Right hindlimb (tissue), 1 donor: Measurements from ENCODE around the gene PC.
A peak's percentile ranks its signal among the peaks of the same experiment; 100 is the strongest.

ENCODE experiments used
- DNase-seq: peaks from one replicate; pipeline ENCODE4 v3.0.0-alpha.2; 2018

Gene PC

DNA sequence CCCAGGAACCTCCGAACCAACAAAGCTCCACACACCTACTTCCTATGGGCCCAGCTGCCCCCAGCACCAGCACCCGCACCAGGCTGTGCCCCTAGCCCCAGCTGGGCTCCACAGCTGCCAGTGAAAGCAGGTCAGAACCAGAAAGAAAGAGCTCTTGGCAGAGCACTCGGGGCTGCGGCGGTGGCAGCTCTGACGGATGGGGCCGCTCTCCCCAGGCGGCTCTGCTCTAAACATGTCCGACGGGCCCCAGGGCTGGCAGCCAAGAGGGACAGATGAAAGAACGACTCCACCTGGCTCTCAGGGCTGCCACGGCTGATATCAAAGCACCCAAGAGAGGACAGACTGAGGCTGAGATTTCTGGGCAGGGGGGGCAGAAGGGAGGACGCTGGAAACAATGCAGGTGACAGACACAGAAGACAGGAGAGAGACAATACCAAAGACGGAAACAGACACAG lies 75.6 kb downstream of the PC start:
- DNase-seq = no peak

- no peak for DNase-seq
These were observed 76.2 kb downstream of the PC start for GRCh38 chr11:66881927-66882452.

DNA sequence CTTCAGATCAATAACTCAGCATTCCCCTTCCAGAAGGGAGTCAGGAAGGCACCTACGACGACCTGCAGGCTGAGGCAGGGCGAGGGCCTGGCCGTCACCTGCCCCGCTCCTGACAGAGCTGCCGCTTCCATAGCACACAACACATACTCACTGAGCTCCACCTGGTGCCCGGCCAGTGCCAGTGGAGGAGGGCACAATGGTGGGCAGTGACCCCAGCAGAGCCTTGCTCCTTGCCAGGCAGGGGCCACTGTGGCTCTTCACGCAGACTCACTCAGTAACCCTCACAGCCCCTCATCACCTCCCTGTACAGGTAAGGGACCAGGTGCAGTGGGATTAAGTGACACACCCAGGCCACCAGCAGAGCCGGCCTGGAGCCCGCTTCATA lies 76.7 kb downstream of the PC start:
- no peak for DNase-seq

DNA sequence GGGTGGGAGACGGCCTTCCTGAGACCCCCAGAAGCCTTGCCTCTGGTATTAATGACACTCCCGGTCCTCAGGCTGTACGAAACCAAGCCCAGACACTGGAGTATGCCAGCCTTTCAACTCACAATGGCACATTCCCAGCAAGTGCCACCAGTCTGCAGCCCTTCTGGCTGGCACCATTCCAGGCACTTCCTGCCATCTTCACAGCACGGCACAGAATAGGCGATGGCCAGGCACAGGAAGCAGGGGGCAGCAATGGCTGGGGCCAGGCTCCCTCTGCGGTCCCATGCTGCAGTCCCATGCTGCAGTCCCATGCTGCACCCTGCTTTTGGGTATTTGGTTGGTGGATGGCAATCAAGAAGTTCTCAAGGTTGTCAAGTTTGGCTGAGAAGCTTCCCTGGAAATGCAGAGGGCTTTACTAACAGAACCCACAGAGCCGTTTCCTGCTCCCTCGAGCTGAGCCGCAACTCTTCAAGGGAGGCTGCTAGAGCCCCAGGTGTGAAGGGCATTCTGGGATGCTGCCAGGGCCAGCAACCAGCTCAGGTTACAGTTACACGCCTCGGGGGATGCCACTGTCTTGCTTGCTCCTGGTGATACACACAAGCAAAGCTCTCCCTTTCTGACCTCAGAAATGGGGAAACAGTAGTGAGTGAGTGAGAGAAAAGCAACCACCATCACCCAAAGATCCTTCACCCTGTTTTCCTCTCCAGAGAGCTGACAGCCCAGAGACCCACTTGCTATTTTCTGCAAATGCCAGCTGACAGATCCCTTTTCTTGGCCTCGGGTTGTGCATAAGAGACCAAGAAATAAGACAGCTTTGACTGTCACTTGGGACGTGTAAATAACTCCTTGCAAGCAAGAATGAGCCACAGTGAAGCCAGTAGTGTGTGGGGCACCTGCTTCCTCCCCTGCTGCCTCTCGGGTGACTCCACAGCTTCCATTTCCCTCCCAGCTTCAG lies 77.4 kb downstream of the PC start:
- no peak for DNase-seq

DNA sequence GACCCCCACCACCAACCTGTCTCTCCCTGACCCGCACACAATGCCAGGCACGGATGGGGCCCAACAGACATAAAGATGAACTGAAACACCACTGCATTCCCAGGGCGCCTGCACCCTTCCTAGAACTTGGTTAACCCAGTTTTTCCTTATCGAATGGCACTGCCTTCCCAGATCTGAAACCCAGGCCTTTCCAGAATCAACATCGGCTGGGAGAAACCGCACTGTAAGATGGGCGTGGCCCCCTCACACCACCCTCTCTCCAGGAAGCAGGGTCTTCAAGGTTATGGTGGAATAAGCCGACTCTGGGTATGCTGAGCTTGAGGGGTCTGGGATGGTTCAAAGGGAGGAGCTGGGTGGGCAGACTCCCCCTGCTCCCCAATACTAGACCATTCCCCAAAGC lies 78.2 kb downstream of the PC start:
- no peak for DNase-seq

GRCh38 chr11:66879583-66879982 lies 78.6 kb downstream of the PC start:
- DNase-seq = no peak

DNA sequence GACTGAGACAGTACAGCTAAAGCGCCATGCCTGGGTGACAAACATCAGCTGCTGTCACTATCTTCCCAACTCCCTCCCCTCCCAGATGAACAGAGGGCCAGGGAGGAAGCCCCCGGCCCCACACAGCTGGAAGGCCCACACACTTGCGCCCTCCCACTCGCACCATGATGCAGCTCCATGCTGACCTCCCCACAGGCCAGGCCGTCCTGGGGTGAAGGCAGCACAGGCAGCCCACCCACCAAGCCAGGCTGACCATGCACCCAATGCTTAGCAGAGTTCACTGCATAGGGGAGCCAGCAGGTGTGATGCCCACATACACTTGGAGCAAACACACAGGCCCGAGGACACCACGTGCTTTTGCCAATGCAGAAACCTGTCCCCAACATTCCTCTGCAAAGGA lies 79.2 kb downstream of the PC start:
- no peak for DNase-seq

DNA sequence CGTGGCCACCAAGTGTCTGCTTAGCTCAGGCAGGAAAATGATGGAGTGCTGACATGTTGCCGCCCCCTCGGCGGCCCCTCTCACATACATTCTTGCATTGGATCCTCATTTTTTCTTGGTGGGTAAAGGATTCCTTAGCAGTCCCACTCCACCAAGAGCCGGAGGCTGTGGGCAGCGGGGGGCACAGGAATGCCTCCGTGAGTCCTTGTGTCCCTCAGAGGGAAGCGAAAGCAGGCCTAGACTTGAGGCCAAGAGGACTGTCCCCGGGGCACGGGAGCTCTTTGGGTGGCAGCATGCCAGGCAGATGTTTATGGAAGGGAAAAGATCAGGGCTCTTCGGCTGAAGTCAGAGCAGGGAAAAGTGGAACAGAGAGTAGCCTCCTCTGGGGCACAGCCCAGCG lies 79.7 kb downstream of the PC start:
- DNase-seq = no peak

GRCh38 chr11:66877588-66878385 lies 80.4 kb downstream of the PC start:
- DNase-seq = no peak

- DNase-seq = no peak
These were observed 82.8 kb downstream of the PC start for GRCh38 chr11:66875378-66875777.

DNA sequence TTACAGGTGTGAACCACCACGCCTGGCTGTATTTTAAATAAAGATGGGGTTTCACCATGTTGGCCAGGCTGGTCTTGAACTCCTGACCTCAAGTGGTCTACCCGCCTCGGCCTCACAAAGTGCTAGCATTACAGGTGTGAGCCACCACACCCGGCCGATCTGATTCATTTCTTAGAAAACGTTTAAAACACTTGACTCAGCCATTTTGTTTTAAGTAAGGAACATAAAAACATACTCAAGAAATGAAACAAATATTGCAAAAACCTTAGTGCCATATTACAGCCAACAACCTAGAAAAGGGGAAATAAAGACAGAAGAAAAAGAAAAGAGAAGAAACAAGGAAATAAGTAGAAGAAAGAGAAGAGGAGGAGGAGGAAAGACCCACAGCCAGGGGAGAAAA lies 84.0 kb downstream of the PC start:
- no peak for DNase-seq

DNA sequence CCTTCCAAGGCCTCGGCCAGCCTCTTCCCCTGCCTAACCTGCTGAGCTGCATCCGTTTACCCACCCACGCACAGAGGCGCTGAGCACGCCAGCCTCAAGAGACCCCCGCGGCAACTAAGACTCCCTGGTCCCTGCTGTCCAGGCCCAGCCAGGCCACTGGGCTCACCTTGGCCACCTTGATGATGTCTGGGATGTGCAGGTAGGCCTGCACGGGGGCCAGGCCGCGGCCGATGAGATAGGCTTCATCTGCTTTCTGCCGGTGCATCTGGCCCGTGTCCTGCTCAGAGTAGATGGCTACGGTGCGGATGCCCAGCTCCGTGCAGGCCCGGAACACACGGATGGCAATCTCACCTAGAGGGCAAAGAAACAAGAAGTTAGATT lies 86.7 kb downstream of the PC start:
- DNase-seq = no peak

- DNase-seq = peak; percentile 22
These were observed 87.3 kb downstream of the PC start for GRCh38 chr11:66870616-66871520.

DNA sequence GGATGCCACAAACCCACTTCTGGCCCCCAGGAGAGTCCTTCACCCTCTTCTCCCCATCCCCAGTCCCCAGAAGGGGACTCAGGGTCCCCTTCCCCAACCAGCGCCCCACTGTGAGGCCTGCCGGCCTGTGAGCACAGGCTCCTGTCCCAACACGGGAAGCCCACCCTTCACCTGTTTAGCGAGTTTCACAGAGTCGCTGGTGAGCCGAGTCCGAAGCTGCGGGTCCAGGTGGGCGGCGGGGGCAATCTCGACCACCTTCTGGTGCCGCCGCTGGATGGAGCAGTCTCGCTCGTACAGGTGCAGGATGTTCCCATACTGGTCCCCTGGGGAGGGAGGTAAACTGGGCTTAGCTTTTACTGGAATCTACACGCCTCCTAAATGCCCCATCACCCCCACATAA lies 88.1 kb downstream of the PC start:
- no peak for DNase-seq

DNA sequence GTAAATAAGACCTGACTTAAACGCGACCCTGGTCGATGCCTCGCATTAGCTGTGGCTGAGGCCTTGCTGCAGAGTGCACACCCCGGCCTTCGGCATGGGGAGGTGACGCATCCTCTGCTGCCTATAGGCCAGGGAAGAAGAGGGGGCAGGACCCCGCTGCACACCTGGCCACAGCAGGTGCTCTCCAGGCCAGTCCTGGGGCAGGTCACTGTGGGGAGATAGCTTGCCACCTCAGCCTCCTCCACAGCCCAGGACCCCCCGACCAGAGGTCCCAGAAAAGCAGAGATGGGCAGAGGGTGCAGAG lies 88.7 kb downstream of the PC start:
- DNase-seq = no peak

GRCh38 chr11:66868726-66869566 lies 89.2 kb downstream of the PC start:
- no peak for DNase-seq

DNA sequence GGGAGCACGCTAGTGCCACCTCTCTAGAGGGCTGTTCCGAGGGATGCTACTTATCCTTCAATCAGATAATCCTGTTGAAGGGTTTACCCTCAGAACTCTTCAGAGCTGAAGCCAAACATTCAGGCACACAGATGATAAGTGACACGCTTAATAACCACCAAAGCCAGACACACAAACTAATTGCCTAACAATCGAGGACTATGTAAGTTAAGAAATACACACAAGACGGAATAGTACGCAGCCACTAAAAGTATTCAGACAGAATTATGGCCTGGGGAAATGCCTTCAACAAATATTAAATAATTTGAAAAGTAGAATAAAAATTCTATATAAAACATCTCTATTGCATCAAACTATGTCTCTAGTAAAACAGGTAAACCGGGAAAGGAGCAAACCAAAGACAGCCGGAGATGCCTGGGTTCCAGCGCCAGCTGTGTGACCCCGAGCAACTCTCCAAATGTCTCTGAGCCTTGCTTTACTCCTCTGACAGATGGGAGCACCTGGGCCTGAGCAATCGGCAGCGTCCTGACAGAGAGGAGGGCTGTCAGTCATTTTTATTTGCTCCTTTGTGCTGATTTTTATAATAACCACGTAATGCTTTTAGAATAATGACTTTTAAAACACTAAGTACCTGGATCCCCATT lies 90.0 kb downstream of the PC start:
- DNase-seq = no peak

DNA sequence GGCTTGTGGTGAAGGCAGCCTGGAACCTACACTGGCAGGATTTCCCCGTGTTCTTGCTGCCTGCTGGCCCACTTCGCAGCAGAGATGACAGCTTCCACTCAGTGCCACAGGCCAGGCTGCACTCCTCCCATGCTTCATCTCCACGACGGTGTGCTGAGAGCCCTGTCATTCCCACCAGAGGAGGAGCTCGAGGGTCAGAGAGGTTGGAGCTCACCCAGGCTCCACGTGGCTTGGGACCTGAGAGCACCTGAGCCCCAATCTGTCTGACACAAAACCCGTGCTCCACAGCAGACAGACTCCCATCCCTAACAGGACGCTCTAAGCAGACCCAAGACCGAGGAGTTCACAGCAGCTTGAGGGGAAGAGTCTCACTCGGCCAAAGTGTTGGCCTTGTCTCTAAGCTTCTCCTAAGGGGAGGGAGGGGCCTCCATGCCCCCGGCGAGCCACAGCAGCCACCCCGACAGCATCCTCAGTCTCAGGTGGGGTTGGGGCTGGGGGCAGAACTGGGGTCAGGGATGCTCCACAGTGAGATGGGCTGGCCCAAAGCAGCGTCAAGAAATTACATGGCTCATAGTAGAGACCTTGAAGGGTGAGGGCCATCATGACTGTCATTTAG lies 90.7 kb downstream of the PC start:
- no peak for DNase-seq

DNA sequence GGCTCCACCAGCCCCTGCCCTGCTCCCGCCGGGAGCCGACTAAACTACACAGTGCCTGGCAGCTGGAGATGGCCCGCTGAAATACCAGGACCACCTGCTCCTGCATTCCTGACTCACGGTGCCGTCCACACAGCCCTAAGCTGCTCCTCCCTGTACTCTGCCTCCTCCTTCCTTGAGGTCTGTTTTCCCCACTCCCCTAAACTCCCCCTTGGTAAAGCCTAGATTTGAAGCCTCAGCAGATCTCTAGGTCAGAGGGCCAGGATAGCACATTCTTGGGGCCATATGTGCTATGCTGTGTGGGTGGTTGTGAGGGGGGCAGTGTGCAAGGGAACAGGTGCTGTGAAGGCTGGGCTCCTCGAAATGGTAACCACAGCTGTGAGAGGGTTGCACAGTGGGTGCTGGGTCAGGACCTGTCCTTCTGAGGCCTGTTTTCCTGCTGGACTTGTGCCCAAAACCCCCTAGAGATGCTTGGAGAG lies 91.6 kb downstream of the PC start:
- peak; percentile 78 for DNase-seq

- no peak for DNase-seq
These were observed 92.2 kb downstream of the PC start for GRCh38 chr11:66866007-66866406.
